ENCODE measurements around the gene DNASE2.
A peak's percentile ranks its signal among the peaks of the same experiment; 100 is the strongest.

The DNASE2 gene

GRCh38 chr19:12828494-12828893 lies 52.8 kb downstream of the DNASE2 start:
- DNase-seq: peak; percentile 23

DNA sequence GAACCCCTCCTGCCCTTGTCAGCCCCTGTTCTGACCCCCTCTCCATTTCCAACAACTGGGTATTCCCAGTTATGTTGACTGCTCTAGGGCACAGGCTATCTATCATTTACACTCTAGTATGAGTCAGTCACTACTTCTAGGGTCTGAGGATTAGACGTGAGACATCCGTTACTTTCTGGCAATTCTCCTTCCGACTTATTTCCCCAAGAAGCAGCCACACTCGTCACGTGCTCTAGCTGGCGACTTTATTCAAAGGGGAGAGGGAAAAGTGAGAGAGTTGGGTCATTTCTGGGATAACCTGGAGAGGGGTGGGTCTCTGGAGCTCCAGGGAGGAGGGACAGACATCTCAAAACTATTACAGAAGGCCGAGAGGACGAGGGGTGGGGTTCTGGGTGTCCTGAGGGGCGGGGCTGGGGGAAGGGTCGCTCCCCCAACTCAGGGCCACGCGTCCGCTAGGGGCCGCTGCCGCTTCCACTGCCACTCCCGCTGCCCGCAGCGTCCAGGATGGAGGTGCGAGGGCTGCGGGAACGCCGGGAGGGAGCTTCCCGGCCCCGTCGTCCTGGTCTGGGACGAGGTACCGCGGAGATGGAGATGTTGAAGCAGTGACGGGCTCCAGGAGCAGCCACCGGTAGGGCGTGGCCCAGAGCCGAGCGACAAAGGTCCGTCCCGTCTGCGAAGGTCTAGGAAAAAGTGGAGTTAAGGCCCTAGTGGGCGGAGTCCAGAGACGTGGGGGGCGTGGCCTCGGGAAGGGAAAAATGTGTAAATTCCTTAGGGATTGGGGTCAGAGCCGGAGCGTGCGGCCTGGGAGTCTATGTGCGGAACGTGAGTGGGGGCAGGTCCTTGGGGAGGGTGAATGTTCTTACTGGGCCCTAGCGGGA lies 55.8 kb downstream of the DNASE2 start:
- DNase-seq: no peak
